Subcutaneous abdominal adipose tissue (tissue), 5 donors: Measurements from ENCODE around the gene IER2.
A peak's percentile ranks its signal among the peaks of the same experiment; 100 is the strongest.

ENCODE experiments used
- H3K27ac ChIP-seq: one replicate; pipeline ENCODE4 v1.7.0; 2013; ENCODE audit warnings: low read depth, mild to moderate bottlenecking, inconsistent platforms, low read length, moderate library complexity
- H3K27me3 ChIP-seq, 5 donors: one replicate each; pipeline ENCODE4 v1.7.0; 2013; ENCODE audit warnings: low read length in 5 of 5, inconsistent platforms in 1 of 5; ENCODE audit not compliant: control insufficient read depth in 5 of 5, insufficient read depth in 4 of 5
- H3K36me3 ChIP-seq, 5 donors: one replicate each; pipeline ENCODE4 v1.7.0; 2013; ENCODE audit warnings: low read length in 5 of 5; ENCODE audit not compliant: control insufficient read depth in 5 of 5, insufficient read depth in 5 of 5
- H3K4me1 ChIP-seq, 5 donors: one replicate each; pipeline ENCODE4 v1.7.0; 2013; ENCODE audit warnings: low read length in 5 of 5, mild to moderate bottlenecking in 3 of 5, moderate library complexity in 1 of 5; ENCODE audit not compliant: control insufficient read depth in 5 of 5, insufficient read depth in 5 of 5
- H3K4me3 ChIP-seq, 5 donors: one replicate each; pipeline ENCODE4 v1.7.0; 2013; ENCODE audit warnings: low read length in 5 of 5, low read depth in 1 of 5
- H3K9ac ChIP-seq, 5 donors: one replicate each; pipeline ENCODE4 v1.7.0; 2013; ENCODE audit warnings: low read length in 5 of 5, mild to moderate bottlenecking in 4 of 5, moderate library complexity in 3 of 5
- H3K9me3 ChIP-seq, 5 donors: one replicate each; pipeline ENCODE4 v1.7.0; 2013; ENCODE audit warnings: low read length in 5 of 5; ENCODE audit not compliant: control insufficient read depth in 5 of 5
- donor health status: healthy.
- donor health status: healthy.
- donor health status: healthy.
- donor health status: healthy.
- donor health status: healthy.

IER2 gene

GRCh38 chr19:13127811-13128575 is 22.2 kb upstream of the IER2 start:
- peak overlapping the region in 1 of 5 donors; percentile 34 for H3K9ac ChIP-seq
- H3K36me3 ChIP-seq: peaks cover 0 to 10% (median 6%) of the 10 kb centered on the region in 5 donors
- H3K4me1 ChIP-seq: peaks cover 0 to 5% (median 0%) of the 10 kb centered on the region in 5 donors
- H3K4me3 ChIP-seq: no peak overlapping the region
- H3K27ac ChIP-seq: no peak overlapping the region
- no peaks in the 10 kb centered on the region for H3K9me3 ChIP-seq
- H3K27me3 ChIP-seq: no peaks in the 10 kb centered on the region

GRCh38 chr19:13128583-13128982 is 21.6 kb upstream of the IER2 start:
- Histone ChIP-seq H3K36me3 (peaks cover 0 to 10% (median 6%) of the 10 kb centered on the region in 5 donors), H3K9me3 (no peaks in the 10 kb centered on the region), H3K4me1 (peaks cover 0 to 5% (median 0%) of the 10 kb centered on the region in 5 donors), H3K27me3 (no peaks in the 10 kb centered on the region), H3K27ac (no peak overlapping the region), H3K4me3 (no peak overlapping the region), H3K9ac (peak overlapping the region in 4 of 5 donors; percentile 34 to 48 (median 38))

GRCh38 chr19:13129384-13129783 is 20.8 kb upstream of the IER2 start:
- no peaks in the 10 kb centered on the region for H3K9me3 ChIP-seq
- no peak overlapping the region for H3K27ac ChIP-seq
- no peak overlapping the region for H3K4me3 ChIP-seq
- peaks cover 0 to 5% (median 0%) of the 10 kb centered on the region in 5 donors for H3K4me1 ChIP-seq
- H3K9ac ChIP-seq: peak overlapping the region in 1 of 5 donors; percentile 48
- peaks cover 0 to 12% (median 6%) of the 10 kb centered on the region in 5 donors for H3K36me3 ChIP-seq
- H3K27me3 ChIP-seq: no peaks in the 10 kb centered on the region

DNA sequence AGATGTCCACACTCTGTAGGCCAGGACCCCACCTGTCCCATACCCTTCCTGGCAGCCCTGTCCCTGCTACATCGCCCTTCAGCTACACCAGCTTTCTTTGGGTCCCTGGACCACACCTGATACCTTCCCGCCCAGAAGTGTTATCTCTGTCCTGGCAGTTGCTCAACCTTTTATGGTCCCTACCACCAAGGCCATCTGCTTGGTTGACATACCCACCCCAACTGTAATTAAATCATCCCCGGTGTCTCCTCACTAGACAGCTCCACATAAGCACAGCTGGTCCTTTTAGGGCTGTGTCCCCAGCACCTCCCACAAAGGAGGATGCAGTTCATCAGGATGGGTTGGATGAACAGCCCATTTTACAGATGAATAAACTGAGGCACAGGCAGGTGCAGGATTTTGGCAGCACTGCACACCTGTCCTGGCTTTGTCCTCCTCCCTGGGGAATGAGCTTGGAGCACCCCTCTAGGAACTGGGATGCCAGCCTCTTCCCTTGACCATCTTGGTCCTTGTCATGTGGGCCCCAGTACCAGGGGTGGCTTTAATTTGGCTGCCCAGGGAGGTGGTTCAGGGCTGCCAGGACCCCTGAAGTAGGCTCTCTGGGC is 19.2 kb upstream of the IER2 start:
- Histone ChIP-seq H3K9me3 (no peaks in the 10 kb centered on the region), H3K27me3 (no peaks in the 10 kb centered on the region), H3K4me3 (no peak overlapping the region), H3K9ac (no peak overlapping the region), H3K27ac (no peak overlapping the region), H3K4me1 (peaks cover 0 to 5% (median 0%) of the 10 kb centered on the region in 5 donors), H3K36me3 (peaks cover 0 to 25% (median 17%) of the 10 kb centered on the region in 5 donors)

DNA sequence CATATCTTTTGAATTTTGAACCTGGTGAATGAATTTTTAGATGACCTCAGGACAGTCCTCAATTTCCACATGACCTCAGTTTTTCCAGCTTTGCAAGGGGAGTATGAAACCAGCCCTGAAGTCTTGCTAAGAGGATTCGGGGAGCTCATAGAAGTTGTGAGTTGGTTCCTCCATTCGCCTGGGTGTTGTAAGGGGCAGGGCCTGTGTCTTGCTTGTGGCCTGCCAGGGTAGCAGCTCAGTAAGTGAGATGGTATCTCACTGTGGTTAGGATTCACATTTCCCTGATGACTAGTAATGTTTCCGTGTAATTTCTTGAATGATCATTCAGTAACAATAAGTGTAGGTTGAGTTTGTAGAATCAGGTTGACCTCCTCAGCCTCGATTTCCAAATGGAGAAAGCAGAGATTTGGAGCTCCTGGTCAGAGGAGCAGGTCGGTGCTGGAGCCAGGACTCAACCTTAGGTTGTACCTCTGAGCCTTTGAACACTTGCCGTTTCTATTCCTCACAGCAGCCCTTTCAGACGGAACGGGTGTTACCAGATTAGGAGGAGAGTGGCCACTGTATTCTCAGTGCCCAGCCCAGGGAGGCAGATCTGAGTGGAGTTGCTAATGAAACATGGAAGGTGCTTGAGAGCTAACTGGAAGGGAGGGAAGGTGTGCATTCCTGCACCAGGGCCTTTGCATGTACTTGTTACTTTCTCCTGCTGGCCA is 17.6 kb upstream of the IER2 start:
- no peaks in the 10 kb centered on the region for H3K27me3 ChIP-seq
- H3K9me3 ChIP-seq: no peaks in the 10 kb centered on the region
- no peak overlapping the region for H3K4me3 ChIP-seq
- H3K36me3 ChIP-seq: peaks cover 0 to 35% (median 29%) of the 10 kb centered on the region in 5 donors
- peaks cover 0 to 5% (median 0%) of the 10 kb centered on the region in 5 donors for H3K4me1 ChIP-seq
- no peak overlapping the region for H3K9ac ChIP-seq
- H3K27ac ChIP-seq: no peak overlapping the region

- Histone ChIP-seq H3K36me3 (peaks cover 0 to 42% (median 36%) of the 10 kb centered on the region in 5 donors), H3K27me3 (no peaks in the 10 kb centered on the region), H3K4me3 (no peak overlapping the region), H3K4me1 (peaks cover 0 to 5% (median 0%) of the 10 kb centered on the region in 5 donors), H3K9me3 (no peaks in the 10 kb centered on the region), H3K9ac (no peak overlapping the region), H3K27ac (no peak overlapping the region)
Measured at GRCh38 chr19:13133241-13133870, 16.9 kb upstream of the IER2 start.

DNA sequence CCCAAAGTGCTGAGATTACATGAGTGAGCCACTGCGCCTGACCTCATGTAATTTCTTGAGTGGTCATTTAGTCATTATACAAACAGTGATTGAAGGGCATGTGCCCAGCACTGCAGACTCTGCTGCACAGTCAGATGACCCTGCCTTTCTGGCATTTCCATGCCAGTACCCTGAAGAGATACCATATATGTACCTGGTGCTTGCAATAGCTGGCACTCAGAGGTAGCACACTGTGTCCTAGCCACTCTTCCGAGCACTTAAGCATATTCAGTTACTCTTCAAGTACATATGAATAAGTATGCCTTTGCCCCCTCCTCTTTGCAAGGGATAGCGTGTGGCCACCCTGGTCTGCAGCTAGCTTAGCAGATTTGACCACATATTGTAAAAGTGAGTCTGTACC is 15.6 kb upstream of the IER2 start:
- Histone ChIP-seq H3K27me3 (no peaks in the 10 kb centered on the region), H3K4me3 (no peak overlapping the region), H3K36me3 (peaks cover 0 to 49% (median 41%) of the 10 kb centered on the region in 5 donors), H3K9me3 (no peaks in the 10 kb centered on the region), H3K9ac (no peak overlapping the region), H3K4me1 (peaks cover 0 to 2% (median 0%) of the 10 kb centered on the region in 5 donors), H3K27ac (no peak overlapping the region)

GRCh38 chr19:13135068-13136062 is 14.8 kb upstream of the IER2 start:
- Histone ChIP-seq H3K4me1 (peaks cover 0 to 2% (median 0%) of the 10 kb centered on the region in 5 donors), H3K36me3 (peaks cover 0 to 49% (median 41%) of the 10 kb centered on the region in 5 donors), H3K27ac (no peak overlapping the region)

GRCh38 chr19:13137290-13137794 is 12.9 kb upstream of the IER2 start:
- H3K9ac ChIP-seq: no peak overlapping the region
- H3K9me3 ChIP-seq: no peaks in the 10 kb centered on the region
- H3K4me3 ChIP-seq: no peak overlapping the region
- H3K27me3 ChIP-seq: no peaks in the 10 kb centered on the region
- peaks cover 0 to 2% (median 0%) of the 10 kb centered on the region in 5 donors for H3K4me1 ChIP-seq
- H3K27ac ChIP-seq: no peak overlapping the region
- peaks cover 0 to 49% (median 41%) of the 10 kb centered on the region in 5 donors for H3K36me3 ChIP-seq

More at GRCh38 chr19:13135068-13136062, 14.8 kb upstream of the IER2 start:
- no peak overlapping the region for H3K9ac ChIP-seq
- H3K9me3 ChIP-seq: no peaks in the 10 kb centered on the region
- no peaks in the 10 kb centered on the region for H3K27me3 ChIP-seq
- no peak overlapping the region for H3K4me3 ChIP-seq
